Brain pericyte (primary cell): ENCODE data around the gene CD37.

Experiments
- DNase-seq: peaks from one replicate; pipeline ENCODE4 v3.0.0-alpha.2; 2012; ENCODE audit warnings: low read depth, low spot score

CD37 gene

DNA sequence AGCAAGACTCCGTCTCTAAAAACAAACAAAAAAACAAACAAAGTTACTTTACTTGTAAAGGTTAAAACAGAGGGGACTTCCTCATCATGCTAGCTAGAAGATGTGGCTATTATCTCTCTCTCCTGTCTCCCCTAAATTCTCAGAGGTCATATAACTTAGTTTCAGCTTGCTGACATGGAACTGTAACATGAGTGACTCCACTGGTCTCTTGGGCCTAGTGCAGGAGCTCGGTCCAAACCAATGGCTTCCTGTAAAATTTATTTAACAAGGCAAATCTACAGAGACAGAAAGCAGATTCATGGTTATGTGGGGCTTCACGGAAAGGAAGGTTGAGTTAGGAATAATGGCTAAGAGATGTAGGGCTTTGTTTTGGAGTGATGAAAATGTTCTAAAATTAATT lies 43.3 kb downstream of the CD37 start:
- DNase-seq, result no peak

GRCh38 chr19:49380391-49380790 lies 45.2 kb downstream of the CD37 start:
- no peak for DNase-seq

- no peak for DNase-seq
These were observed 47.4 kb downstream of the CD37 start for GRCh38 chr19:49382639-49383038.

DNA sequence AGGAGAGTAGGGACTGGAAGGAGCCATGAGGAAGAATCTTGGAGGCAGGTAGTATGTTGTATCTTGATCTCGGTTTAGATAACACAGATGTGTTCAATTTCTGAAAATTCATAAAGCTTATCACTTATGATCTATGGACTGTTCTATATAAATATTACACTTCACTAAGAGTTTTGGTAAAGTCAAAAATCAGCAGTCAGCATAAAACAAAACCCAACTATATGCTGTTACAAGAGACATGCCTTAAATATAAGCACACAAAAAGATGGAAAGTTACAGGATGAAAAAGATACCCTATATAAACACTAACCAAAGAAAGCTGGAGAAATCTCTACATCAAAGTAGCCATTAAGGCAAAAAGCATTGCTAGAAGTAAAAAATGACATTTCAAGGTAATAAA lies 48.4 kb downstream of the CD37 start:
- DNase-seq, result no peak

GRCh38 chr19:49387936-49388372 lies 52.7 kb downstream of the CD37 start, which contains the start of gene KASH5:
Gene KASH5, plus strand, starts transcription at chr19:49388249. Its CDS starts 2,635 bp downstream, at chr19:49390884.
- DNase-seq, result no peak

DNA sequence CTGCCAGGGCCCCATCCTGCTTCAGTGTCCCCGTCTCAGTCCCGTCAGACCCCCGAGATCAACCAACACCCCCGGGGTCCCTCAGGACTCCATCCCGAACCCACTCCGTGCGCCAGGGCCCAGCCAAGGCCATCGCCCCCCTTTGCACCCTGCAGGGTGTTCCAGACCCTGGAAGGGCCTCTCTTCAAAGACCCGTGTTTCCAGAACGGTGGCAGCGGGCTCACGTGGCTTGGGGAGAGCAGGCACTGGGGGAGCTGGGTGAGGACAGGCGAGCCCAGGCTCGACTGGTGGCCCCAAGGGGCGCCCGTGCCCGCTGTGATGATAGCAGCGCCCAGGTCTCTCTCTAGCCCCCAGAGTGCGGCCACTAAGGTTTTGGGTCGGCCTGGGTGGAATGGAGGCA lies 54.2 kb downstream of the CD37 start:
- DNase-seq, result no peak
